Osteocyte (in vitro differentiated cells): ENCODE measurements around the gene DGKQ. TPM values are rescaled to one million over a fixed set of nuclear protein-coding genes. Genes with fewer than 3 reads are reported as not detected.

Source experiments
- DNase-seq: peaks from one replicate; pipeline ENCODE4 v3.0.0; 2021; ENCODE audit warnings: mixed read lengths; ENCODE audit not compliant: unreplicated experiment; ENCODE audit errors: extremely low spot score
- H3K27ac Mint-ChIP-seq: one replicate; pipeline ENCODE4 v1.8.0; 2021; ENCODE audit warnings: mild to moderate bottlenecking, mixed read lengths; ENCODE audit not compliant: unreplicated experiment
- H3K27me3 Mint-ChIP-seq: one replicate; pipeline ENCODE4 v1.8.0; 2021; ENCODE audit warnings: mixed read lengths; ENCODE audit not compliant: unreplicated experiment
- H3K36me3 Mint-ChIP-seq: one replicate; pipeline ENCODE4 v1.8.0; 2021; ENCODE audit warnings: mixed read lengths; ENCODE audit not compliant: unreplicated experiment
- H3K4me1 Mint-ChIP-seq: one replicate; pipeline ENCODE4 v1.8.0; 2021; ENCODE audit warnings: mixed read lengths; ENCODE audit not compliant: unreplicated experiment
- H3K4me3 Mint-ChIP-seq: one replicate; pipeline ENCODE4 v1.8.0; 2021; ENCODE audit warnings: mild to moderate bottlenecking, moderate library complexity, mixed read lengths; ENCODE audit not compliant: unreplicated experiment
- H3K9me3 Mint-ChIP-seq: one replicate; pipeline ENCODE4 v1.8.0; 2021; ENCODE audit warnings: mixed read lengths; ENCODE audit not compliant: unreplicated experiment
- total RNA-seq: library from RNA; stranded (reverse); gene quantifications from 2 replicates; pipeline ENCODE4 v1.2.1, GENCODE V29; 2021
- TF ChIP-seq, protein P1 (sequence below): fragments of 200-600 bp; sonication (generic); IDR thresholded peaks from 2 replicates; pipeline ENCODE4 v1.5.0; 2021; ENCODE audit warnings: antibody characterized with exemption, mild to moderate bottlenecking, moderate library complexity

Gene DGKQ
- total RNA-seq, 1 donor from 2014 or later, result 18.5 TPM

DNA sequence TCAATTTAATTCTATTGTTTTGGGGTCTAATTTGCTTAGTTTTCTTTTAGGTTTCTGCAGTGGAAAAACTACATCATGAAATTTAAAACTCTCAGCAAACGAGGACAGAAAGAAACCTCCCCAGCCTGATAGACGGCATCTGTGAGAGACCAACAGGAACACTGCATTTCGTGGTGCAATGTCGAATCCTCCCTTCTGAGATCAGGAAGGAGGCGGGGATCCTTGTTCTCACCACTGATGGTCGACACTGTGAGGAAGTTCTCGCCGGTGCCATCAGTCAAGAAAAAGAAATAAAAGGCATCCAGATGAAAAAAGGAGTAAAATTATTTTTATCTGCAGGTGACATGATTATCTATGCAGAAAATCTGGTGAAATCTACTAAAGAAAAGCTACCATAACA lies 57.8 kb downstream of the DGKQ start:
- peak overlapping the region; percentile 16 for H3K27ac Mint-ChIP-seq
- no peaks in the 10 kb centered on the region for H3K27me3 Mint-ChIP-seq
- peaks cover 9% of the 10 kb centered on the region for H3K9me3 Mint-ChIP-seq
- H3K4me1 Mint-ChIP-seq, result peaks cover 11% of the 10 kb centered on the region
- TF ChIP-seq, protein P1, sequence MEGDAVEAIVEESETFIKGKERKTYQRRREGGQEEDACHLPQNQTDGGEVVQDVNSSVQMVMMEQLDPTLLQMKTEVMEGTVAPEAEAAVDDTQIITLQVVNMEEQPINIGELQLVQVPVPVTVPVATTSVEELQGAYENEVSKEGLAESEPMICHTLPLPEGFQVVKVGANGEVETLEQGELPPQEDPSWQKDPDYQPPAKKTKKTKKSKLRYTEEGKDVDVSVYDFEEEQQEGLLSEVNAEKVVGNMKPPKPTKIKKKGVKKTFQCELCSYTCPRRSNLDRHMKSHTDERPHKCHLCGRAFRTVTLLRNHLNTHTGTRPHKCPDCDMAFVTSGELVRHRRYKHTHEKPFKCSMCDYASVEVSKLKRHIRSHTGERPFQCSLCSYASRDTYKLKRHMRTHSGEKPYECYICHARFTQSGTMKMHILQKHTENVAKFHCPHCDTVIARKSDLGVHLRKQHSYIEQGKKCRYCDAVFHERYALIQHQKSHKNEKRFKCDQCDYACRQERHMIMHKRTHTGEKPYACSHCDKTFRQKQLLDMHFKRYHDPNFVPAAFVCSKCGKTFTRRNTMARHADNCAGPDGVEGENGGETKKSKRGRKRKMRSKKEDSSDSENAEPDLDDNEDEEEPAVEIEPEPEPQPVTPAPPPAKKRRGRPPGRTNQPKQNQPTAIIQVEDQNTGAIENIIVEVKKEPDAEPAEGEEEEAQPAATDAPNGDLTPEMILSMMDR, result no peak
- H3K4me3 Mint-ChIP-seq, result no peak overlapping the region
- H3K36me3 Mint-ChIP-seq, result peaks cover 12% of the 10 kb centered on the region
- no peak for DNase-seq

DNA sequence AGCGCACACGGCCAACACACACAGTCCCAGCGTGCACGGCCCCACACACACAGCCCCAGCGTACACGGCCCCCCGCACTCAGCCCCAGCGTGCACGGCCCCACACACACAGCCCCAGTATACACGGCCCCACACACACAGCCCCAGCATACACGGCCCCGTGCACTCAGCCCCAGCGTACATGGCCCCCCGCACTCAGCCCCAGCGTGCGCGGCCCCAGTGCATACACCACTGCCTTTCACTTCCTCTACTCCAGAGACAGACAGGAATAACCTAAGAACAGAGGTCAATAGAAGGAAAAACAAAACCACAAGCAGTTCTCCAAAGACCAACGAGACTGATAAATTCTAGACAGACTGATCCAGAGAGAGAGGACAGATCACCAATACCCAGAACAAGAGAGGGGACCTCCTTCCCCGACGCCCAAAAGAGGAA lies 58.3 kb downstream of the DGKQ start:
- H3K36me3 Mint-ChIP-seq, result peaks cover 12% of the 10 kb centered on the region
- H3K4me1 Mint-ChIP-seq, result peaks cover 9% of the 10 kb centered on the region
- H3K27me3 Mint-ChIP-seq, result no peaks in the 10 kb centered on the region
- TF ChIP-seq, protein P1, result no peak
- H3K9me3 Mint-ChIP-seq, result peaks cover 9% of the 10 kb centered on the region
- H3K4me3 Mint-ChIP-seq, result no peak overlapping the region
- no peak for DNase-seq
- H3K27ac Mint-ChIP-seq, result peak overlapping the region; percentile 16

DNA sequence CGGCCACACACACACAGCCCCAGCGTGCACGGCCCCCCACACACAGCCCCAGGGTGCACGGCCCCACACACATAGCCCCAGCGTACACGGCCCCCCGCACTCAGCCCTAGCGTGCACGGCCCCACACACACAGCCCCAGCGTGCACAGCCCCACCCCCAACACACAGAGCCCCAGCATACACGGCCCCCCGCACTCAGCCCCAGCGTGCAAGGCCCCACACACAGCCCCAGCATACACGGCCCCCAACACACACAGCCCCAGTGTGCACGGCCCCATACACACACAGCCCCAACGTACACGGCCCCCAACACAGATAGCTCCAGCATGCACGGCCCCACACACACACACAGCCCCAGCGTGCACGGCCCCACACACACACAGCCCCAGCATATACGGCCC lies 58.8 kb downstream of the DGKQ start:
- Mint-ChIP-seq H3K4me3 (no peak overlapping the region), H3K36me3 (peaks cover 14% of the 10 kb centered on the region), H3K27ac (no peak overlapping the region), H3K9me3 (peaks cover 9% of the 10 kb centered on the region), H3K4me1 (peaks cover 9% of the 10 kb centered on the region), H3K27me3 (no peaks in the 10 kb centered on the region)
- TF ChIP-seq, protein P1, result no peak
- no peak for DNase-seq

GRCh38 chr4:913280-913618 lies 60.1 kb downstream of the DGKQ start:
- TF ChIP-seq, protein P1, result no peak
- DNase-seq, result no peak
- no peak overlapping the region for H3K27ac Mint-ChIP-seq
- H3K36me3 Mint-ChIP-seq, result peaks cover 17% of the 10 kb centered on the region
- H3K27me3 Mint-ChIP-seq, result no peaks in the 10 kb centered on the region
- H3K4me3 Mint-ChIP-seq, result no peak overlapping the region
- peaks cover 6% of the 10 kb centered on the region for H3K9me3 Mint-ChIP-seq
- peaks cover 9% of the 10 kb centered on the region for H3K4me1 Mint-ChIP-seq

DNA sequence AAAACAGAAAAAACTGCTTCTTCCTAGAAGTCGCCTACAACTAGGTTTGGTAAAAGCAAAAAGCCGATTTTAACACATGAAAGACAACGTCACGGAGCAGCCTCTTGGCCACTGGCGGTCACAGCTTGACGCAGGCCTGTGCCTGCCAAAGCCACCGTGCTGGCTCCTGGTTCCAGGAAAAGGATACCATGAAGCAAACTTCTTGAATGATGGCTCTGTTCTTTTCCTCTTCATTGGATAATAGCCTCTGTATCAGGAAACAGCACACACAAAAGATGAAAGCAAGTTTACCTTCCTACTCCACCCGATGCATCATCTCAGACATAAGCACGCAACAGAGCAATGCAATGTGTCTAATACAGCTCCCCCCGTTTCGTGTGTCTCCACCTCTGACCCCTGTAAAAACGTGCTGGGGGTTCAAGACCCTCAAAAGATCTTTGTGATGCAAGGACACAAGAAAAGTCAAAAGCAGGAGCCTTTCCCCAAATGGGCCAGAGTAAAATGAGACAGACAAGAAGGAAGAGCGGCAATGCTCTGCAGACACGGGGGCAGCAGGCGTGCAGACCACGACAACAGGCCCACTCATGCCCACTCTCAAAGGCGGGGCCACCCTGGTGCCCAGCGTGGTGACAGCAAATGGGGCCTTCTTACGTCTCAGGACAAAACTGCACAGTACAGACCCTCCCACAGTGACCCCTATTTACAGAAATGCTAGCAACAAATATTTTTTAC lies 60.7 kb downstream of the DGKQ start:
- TF ChIP-seq, protein P1, result no peak
- Mint-ChIP-seq H3K9me3 (peaks cover under 1% of the 10 kb centered on the region), H3K4me1 (peaks cover 8% of the 10 kb centered on the region), H3K27ac (no peak overlapping the region), H3K36me3 (peaks cover 16% of the 10 kb centered on the region), H3K27me3 (no peaks in the 10 kb centered on the region), H3K4me3 (no peak overlapping the region)
- DNase-seq, result no peak
